WTC11 (cell line): ENCODE measurements around the gene KCNIP4. TPM values are rescaled to one million over a fixed set of nuclear protein-coding genes. Genes with fewer than 3 reads are reported as not detected.

Source experiments
- ATAC-seq: fragments of 200-7000 bp; cut with Tn5 transposase; 2 replicates; pipeline ENCODE4 v1.10.0; 2021; ENCODE audit warnings: mild to moderate bottlenecking, moderate library complexity
- CTCF ChIA-PET: fragments of 300-600 bp; sonication (Branson Sonifier 250); formaldehyde crosslinking; loops from one replicate; lab custom pipeline; 2021; ENCODE audit warnings: antibody characterized with exemption; lab: Charles Lee
- POLR2A ChIA-PET: fragments of 350-600 bp; sonication (Branson Sonifier 250); formaldehyde crosslinking; loops from one replicate; lab custom pipeline; 2021; ENCODE audit warnings: antibody characterized with exemption; lab: Charles Lee
- DNase-seq: peaks from one replicate; pipeline ENCODE4 v3.0.0; 2021; ENCODE audit warnings: low spot score
- H3K27ac Mint-ChIP-seq: 2 replicates; pipeline ENCODE4 v1.8.0; 2021; ENCODE audit warnings: mixed read lengths
- H3K27me3 Mint-ChIP-seq: 2 replicates; pipeline ENCODE4 v1.8.0; 2021; ENCODE audit warnings: low read depth, mild to moderate bottlenecking, moderate library complexity, mixed read lengths
- H3K36me3 Mint-ChIP-seq: 2 replicates; pipeline ENCODE4 v1.8.0; 2021; ENCODE audit warnings: mixed read lengths
- H3K4me1 Mint-ChIP-seq: 2 replicates; pipeline ENCODE4 v1.8.0; 2022; ENCODE audit warnings: mixed read lengths
- H3K4me3 Mint-ChIP-seq: 2 replicates; pipeline ENCODE4 v1.8.0; 2021; ENCODE audit warnings: mild to moderate bottlenecking, moderate library complexity, mixed read lengths
- H3K9me3 Mint-ChIP-seq: 2 replicates; pipeline ENCODE4 v1.8.0; 2021; ENCODE audit warnings: mixed read lengths
- AR ChIP-seq: fragments of 250-450 bp; sonication (Bioruptor Pico); IDR thresholded peaks from 2 replicates; pipeline ENCODE4 v1.9.0; 2021; ENCODE audit warnings: mild to moderate bottlenecking
- ATF3 ChIP-seq: sonication (generic); formaldehyde crosslinking; conservative IDR thresholded peaks from 2 replicates; pipeline ENCODE4 v1.8.1; 2022; ENCODE audit warnings: mild to moderate bottlenecking, missing genetic modification reagents
- CDX4 ChIP-seq: fragments of 250-450 bp; sonication (Bioruptor Pico); IDR thresholded peaks from 2 replicates; pipeline ENCODE4 v1.9.0; 2021; ENCODE audit warnings: moderate library complexity, mild to moderate bottlenecking, inconsistent platforms, borderline replicate concordance
- E2F4 ChIP-seq: sonication (generic); formaldehyde crosslinking; IDR thresholded peaks from 2 replicates; pipeline ENCODE4 v1.8.1; 2022; ENCODE audit warnings: low read depth, mild to moderate bottlenecking, moderate library complexity, missing genetic modification reagents, borderline replicate concordance
- ERG ChIP-seq: fragments of 250-450 bp; sonication (Bioruptor Pico); IDR thresholded peaks from 2 replicates; pipeline ENCODE4 v1.8.0; 2021; ENCODE audit warnings: mild to moderate bottlenecking
- GTF2I ChIP-seq: fragments of 250-450 bp; sonication (Bioruptor Pico); conservative IDR thresholded peaks from 2 replicates; pipeline ENCODE4 v1.4.0; 2021; ENCODE audit warnings: mild to moderate bottlenecking
- KAT7 ChIP-seq: sonication (generic); formaldehyde crosslinking; IDR thresholded peaks from 2 replicates; pipeline ENCODE4 v1.8.1; 2023; ENCODE audit warnings: missing genetic modification reagents, mild to moderate bottlenecking, borderline replicate concordance
- MXD4 ChIP-seq: fragments of 250-450 bp; sonication (Bioruptor Pico); IDR thresholded peaks from 2 replicates; pipeline ENCODE4 v1.8.0; 2021; ENCODE audit warnings: mild to moderate bottlenecking, moderate library complexity, borderline replicate concordance
- NR3C1 ChIP-seq: sonication (generic); formaldehyde crosslinking; conservative IDR thresholded peaks from 2 replicates; pipeline ENCODE4 v1.8.1; 2023; ENCODE audit warnings: low read depth, mild to moderate bottlenecking, missing genetic modification reagents
- PRDM15 ChIP-seq: sonication (generic); formaldehyde crosslinking; IDR thresholded peaks from 2 replicates; pipeline ENCODE4 v1.8.0; 2022; ENCODE audit warnings: missing genetic modification reagents
- RORB ChIP-seq: fragments of 250-450 bp; sonication (Bioruptor Pico); IDR thresholded peaks from 2 replicates; pipeline ENCODE4 v1.9.0; 2021; ENCODE audit warnings: mild to moderate bottlenecking
- SOX15 ChIP-seq: fragments of 250-450 bp; sonication (Bioruptor Pico); IDR thresholded peaks from 2 replicates; pipeline ENCODE4 v1.9.0; 2021; ENCODE audit warnings: mild to moderate bottlenecking
- TCF7 ChIP-seq: sonication (generic); formaldehyde crosslinking; IDR thresholded peaks from 2 replicates; pipeline ENCODE4 v1.8.0; 2022; ENCODE audit warnings: mild to moderate bottlenecking, low read depth, missing genetic modification reagents, moderate library complexity
- TEAD4 ChIP-seq: sonication (generic); formaldehyde crosslinking; IDR thresholded peaks from 2 replicates; pipeline ENCODE4 v1.8.0; 2022; ENCODE audit warnings: mild to moderate bottlenecking, missing genetic modification reagents
- TP53 ChIP-seq: sonication (generic); formaldehyde crosslinking; IDR thresholded peaks from 2 replicates; pipeline ENCODE4 v1.8.1; 2023; ENCODE audit warnings: mild to moderate bottlenecking, missing genetic modification reagents
- ZNF671 ChIP-seq: fragments of 250-450 bp; sonication (Bioruptor Pico); IDR thresholded peaks from 2 replicates; pipeline ENCODE4 v1.8.0; 2021; ENCODE audit warnings: mild to moderate bottlenecking
- total RNA-seq: library from RNA; stranded (reverse); gene quantifications from 3 replicates; pipeline ENCODE4 v1.2.3, GENCODE V29; 2021

Gene KCNIP4
- total RNA-seq, 1 experiment from 2014 or later, result not detected

- CTCF ChIA-PET, result no interaction called here
- POLR2A ChIA-PET, result no interaction called here
These were observed 858.4 kb downstream of the KCNIP4 start for GRCh38 chr4:21090094-21090666.

GRCh38 chr4:21083413-21083812 is 865.2 kb downstream of the KCNIP4 start:
- ChIA-PET CTCF (no interaction called here), POLR2A (no interaction called here)
- Mint-ChIP-seq H3K4me1 (peaks cover 13% of the 10 kb centered on the region), H3K9me3 (peaks cover 16% of the 10 kb centered on the region; the same call in 1 of the 2 replicates), H3K27ac (no peak overlapping the region), H3K4me3 (no peak overlapping the region), H3K36me3 (no peaks in the 10 kb centered on the region), H3K27me3 (no peaks in the 10 kb centered on the region)
- DNase-seq (no peak), ATAC-seq (peak; percentile 82)
- no peak for TF ChIP-seq GTF2I (CRISPR knock-in tag)
- TF ChIP-seq TP53, result no peak
- TF ChIP-seq ATF3, result no peak
- no peak for TF ChIP-seq TCF7
- TF ChIP-seq E2F4 (CRISPR knock-in tag), result no peak
- no peak for TF ChIP-seq TEAD4
- no peak for TF ChIP-seq KAT7 (CRISPR knock-in tag)

More at GRCh38 chr4:21090094-21090666, 858.4 kb downstream of the KCNIP4 start:
- Mint-ChIP-seq H3K4me3 (no peak overlapping the region), H3K27ac (no peak overlapping the region; the same call in 1 of the 2 replicates), H3K4me1 (no peaks in the 10 kb centered on the region), H3K27me3 (no peaks in the 10 kb centered on the region), H3K9me3 (peaks cover 12% of the 10 kb centered on the region; the same call in 1 of the 2 replicates), H3K36me3 (no peaks in the 10 kb centered on the region)
- DNase-seq (no peak), ATAC-seq (no peak)
- TF ChIP-seq PRDM15 (CRISPR knock-in tag) (no peak), SOX15 (CRISPR knock-in tag) (no peak), AR (CRISPR knock-in tag) (no peak), E2F4 (CRISPR knock-in tag) (no peak), RORB (CRISPR knock-in tag) (no peak), ZNF671 (CRISPR knock-in tag) (no peak)

GRCh38 chr4:21077967-21078366 is 870.6 kb downstream of the KCNIP4 start:
- CTCF ChIA-PET, result no interaction called here
- Mint-ChIP-seq H3K27me3 (peaks cover 3% of the 10 kb centered on the region; the same call in 1 of the 2 replicates), H3K36me3 (no peaks in the 10 kb centered on the region), H3K4me3 (no peak overlapping the region), H3K27ac (no peak overlapping the region), H3K4me1 (peaks cover 1% of the 10 kb centered on the region), H3K9me3 (peaks cover 6% of the 10 kb centered on the region)
- ATAC-seq (no peak), DNase-seq (no peak)
- POLR2A ChIA-PET, result no interaction called here
- no peak for TF ChIP-seq NR3C1 (CRISPR knock-in tag)
- no peak for TF ChIP-seq TCF7
- no peak for TF ChIP-seq SOX15 (CRISPR knock-in tag)
- no peak for TF ChIP-seq CDX4 (CRISPR knock-in tag)
- no peak for TF ChIP-seq MXD4 (CRISPR knock-in tag)
- TF ChIP-seq ERG (CRISPR knock-in tag), result no peak
